Lower leg skin (tissue), 4 donors: Measurements from ENCODE around the gene FOXA2. TPM values are rescaled to one million over a fixed set of nuclear protein-coding genes. Genes with fewer than 3 reads are reported as not detected.

Experiments
- DNase-seq, 2 donors: peaks; one replicate each; pipeline ENCODE4 v3.0.0-alpha.2; 2019; ENCODE audit warnings: low spot score in 2 of 2
- H3K4me3 ChIP-seq: fragments of 200-600 bp; sonication (generic); 2 replicates; pipeline ENCODE4 v1.5.1; 2017; ENCODE audit warnings: mild to moderate bottlenecking, low read depth; ENCODE audit not compliant: poor library complexity, severe bottlenecking
- POLR2A ChIP-seq, 2 donors: fragments of 450-650 bp; IDR thresholded peaks; one replicate each; pipeline ENCODE4 v1.6.1; 2016 to 2017; ENCODE audit warnings: antibody characterized with exemption in 2 of 2, mild to moderate bottlenecking in 1 of 2, moderate library complexity in 1 of 2
- WGBS, 2 donors: methylation state at CpG; one replicate each; pipeline ENCODE4 v1.1.5; 2018; 5-methylcytosine and 5-hydroxymethylcytosine counted together
- intact Hi-C: fragments of 100-400 bp; cut with DNase I; formaldehyde crosslinking; loops from one replicate; pipeline ENCODE4 v1.15.0; 2023; ENCODE audit warnings: low total_unique reads
- total RNA-seq, 4 donors: library from RNA; depleted of rRNA; stranded (reverse); fragments of >200 nt; gene quantifications; one replicate each; pipeline ENCODE4 v1.1.0, GENCODE V29; 2016
- TF ChIP-seq, protein P1 (sequence below), 3 donors: fragments of 450-650 bp; IDR thresholded peaks; one replicate each; pipeline ENCODE4 v1.5.1; 2016; ENCODE audit warnings: antibody characterized with exemption in 3 of 3, mild to moderate bottlenecking in 3 of 3, moderate library complexity in 2 of 3

FOXA2 gene
- total RNA-seq, 4 donors from 2014 or later, result not detected

DNA sequence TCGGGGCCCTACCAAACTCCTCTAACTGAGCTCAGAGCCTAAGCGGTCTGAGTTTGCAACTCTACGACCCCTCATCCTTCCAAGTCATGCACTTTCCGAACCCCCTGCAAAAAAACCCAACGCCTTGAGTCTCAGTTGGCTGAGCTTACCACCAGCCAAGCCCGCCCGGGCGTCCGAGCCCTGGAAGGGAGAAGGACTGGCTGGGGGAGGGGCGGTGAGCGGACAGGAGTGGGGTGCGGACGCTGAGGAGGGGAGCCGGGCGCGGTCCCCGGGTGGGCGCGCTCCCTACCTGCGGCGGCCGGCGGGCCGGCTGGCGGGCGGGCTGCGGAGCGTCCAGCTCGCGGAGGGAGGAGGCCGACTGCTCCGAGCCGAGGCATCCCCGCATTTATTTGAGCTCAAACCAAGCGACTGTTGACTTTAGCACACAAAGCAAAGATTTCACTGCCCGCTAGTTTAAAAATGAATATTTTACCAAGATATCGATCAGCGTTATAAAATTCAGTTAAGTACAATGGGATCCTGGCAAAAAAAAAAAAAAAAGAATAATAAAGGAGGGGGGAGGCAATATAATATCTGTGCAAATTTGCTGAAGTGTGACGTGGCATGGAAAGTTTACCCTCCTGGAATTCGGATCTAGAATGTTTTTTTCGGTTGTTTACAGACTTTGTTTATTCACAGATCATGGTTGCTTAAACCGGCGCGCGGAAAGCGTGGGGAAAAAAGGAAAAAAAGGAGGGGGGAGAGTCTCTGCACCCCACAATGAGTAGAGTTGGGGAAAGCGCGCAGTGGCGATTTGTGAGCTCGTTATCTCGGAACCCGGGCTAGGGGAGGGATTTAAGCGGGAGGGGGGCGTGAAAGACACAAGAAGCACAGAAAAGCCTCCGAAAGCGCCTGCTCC lies 5.9 kb downstream of the FOXA2 start:
- no peak overlapping the region for H3K4me3 ChIP-seq
- intact Hi-C loops, result no loop called here
- 4 to 5% methylated on average over 46 to 55 of the region's 56 CpGs for WGBS, 2 donors
- DNase-seq, result no peak
- TF ChIP-seq POLR2A (IDR thresholded peaks at IDR 0.05), result no peak
- TF ChIP-seq, protein P1, sequence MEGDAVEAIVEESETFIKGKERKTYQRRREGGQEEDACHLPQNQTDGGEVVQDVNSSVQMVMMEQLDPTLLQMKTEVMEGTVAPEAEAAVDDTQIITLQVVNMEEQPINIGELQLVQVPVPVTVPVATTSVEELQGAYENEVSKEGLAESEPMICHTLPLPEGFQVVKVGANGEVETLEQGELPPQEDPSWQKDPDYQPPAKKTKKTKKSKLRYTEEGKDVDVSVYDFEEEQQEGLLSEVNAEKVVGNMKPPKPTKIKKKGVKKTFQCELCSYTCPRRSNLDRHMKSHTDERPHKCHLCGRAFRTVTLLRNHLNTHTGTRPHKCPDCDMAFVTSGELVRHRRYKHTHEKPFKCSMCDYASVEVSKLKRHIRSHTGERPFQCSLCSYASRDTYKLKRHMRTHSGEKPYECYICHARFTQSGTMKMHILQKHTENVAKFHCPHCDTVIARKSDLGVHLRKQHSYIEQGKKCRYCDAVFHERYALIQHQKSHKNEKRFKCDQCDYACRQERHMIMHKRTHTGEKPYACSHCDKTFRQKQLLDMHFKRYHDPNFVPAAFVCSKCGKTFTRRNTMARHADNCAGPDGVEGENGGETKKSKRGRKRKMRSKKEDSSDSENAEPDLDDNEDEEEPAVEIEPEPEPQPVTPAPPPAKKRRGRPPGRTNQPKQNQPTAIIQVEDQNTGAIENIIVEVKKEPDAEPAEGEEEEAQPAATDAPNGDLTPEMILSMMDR (IDR thresholded peaks at IDR 0.05), result no peak

DNA sequence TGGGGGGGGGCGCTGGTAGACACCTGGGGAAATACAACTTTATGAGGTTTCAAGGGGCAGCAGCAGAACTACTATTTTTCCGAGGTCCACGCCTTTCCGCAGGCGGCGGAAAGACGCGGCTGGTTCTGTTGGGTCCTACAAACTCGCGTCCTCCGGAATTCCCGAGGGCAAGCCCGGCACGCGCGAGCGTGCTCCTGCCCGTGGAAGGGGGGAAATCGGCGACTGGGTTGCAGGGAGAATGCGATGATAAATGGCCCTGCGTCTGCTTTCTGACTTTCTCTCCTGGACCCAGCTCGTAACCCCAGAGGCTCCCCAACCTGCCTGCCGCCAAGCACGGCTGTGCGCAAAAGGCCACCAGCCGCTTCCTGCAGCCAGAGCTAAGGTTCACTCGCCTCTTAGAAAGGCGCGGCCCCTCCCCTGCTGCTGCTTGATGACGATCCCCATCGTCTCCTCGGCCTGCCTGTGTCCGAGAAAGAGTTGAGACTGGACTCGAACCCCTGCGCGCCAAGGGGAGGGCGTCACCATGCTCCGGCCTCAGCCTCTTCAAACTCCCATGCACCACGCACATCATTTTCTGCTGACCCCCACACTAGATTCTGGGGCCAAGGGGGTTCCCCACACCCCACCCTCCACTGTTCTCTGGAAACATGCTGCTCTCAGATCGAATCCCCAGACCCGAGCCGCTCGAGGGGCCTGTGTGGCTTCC lies 6.7 kb downstream of the FOXA2 start:
- TF ChIP-seq POLR2A (IDR thresholded peaks at IDR 0.05), result no peak
- TF ChIP-seq, protein P1 (IDR thresholded peaks at IDR 0.05), result no peak
- DNase-seq, result no peak
- intact Hi-C loops, result no loop called here
- WGBS, 2 donors, result 1 to 4% methylated on average over 39 to 44 of the region's 44 CpGs
- no peak overlapping the region for H3K4me3 ChIP-seq

DNA sequence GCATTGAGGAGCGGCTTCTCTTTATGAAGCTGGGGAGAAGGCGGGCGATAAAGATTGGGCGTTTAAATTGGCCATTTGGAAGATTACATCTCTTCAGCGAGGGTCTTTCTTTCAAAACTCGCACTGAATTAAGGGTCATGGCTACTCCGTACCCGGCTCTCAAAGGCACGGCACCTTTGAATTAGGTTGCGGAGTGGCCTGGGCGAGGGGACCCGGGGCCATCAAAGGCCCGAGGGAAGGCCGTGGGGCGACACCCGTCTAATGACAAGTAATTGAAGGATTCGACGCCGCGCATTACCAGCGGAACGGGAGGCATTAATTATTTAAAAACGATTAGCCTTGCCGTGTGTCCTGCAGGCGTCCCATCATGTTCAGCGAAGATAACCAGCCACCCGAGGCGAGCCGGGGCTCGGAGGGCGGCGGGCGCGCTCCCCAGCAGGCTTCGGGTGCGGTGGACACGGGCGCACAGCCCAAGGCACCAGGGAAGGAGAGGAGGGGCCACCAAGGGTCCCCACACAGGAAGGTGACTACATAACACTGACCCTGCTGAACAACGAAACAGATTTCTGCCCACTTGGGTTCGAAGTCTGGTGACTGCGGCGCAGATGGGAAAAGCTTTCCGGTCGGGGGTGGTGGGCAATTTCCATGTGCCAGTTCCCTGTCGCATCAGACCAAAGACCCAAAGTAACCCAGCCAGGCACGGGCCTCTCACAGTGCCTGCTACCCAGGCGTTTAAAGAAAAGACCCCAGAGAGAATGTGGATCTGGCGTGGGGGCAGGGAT lies 7.4 kb downstream of the FOXA2 start:
- no peak overlapping the region for H3K4me3 ChIP-seq
- no peak for TF ChIP-seq POLR2A (IDR thresholded peaks at IDR 0.05)
- TF ChIP-seq, protein P1 (IDR thresholded peaks at IDR 0.05), result no peak
- 5 to 6% methylated on average over 41 to 48 of the region's 48 CpGs for WGBS, 2 donors

DNA sequence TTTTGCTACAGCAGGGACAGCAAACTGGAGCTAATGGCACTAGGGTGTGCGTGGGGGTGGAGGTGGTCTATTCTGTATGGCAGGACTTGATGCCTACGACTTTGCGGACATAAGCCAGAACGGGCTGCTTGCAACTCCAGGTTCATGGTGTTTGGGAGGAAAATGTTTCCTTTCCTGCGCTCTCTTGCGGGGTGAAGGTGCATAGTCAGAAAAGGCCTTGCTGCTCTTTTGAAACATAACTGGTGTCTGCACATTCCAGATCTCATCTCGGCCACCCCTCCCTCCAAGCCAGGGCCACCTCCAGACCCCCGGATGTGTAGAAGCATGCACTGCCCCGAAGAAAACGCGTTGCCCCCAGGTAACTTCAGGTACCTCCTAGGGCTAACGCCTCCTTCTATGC lies 8.1 kb downstream of the FOXA2 start:
- DNase-seq, result no peak
- intact Hi-C loops, result no loop called here
- 16 to 30% methylated on average over 12 of the region's 12 CpGs for WGBS, 2 donors
- TF ChIP-seq, protein P1 (IDR thresholded peaks at IDR 0.05), result no peak
- TF ChIP-seq POLR2A (IDR thresholded peaks at IDR 0.05), result no peak
- H3K4me3 ChIP-seq, result no peak overlapping the region

More for the DNA sequence above, 7.4 kb downstream of the FOXA2 start:
- DNase-seq, result no peak
- intact Hi-C loops, result no loop called here

DNA sequence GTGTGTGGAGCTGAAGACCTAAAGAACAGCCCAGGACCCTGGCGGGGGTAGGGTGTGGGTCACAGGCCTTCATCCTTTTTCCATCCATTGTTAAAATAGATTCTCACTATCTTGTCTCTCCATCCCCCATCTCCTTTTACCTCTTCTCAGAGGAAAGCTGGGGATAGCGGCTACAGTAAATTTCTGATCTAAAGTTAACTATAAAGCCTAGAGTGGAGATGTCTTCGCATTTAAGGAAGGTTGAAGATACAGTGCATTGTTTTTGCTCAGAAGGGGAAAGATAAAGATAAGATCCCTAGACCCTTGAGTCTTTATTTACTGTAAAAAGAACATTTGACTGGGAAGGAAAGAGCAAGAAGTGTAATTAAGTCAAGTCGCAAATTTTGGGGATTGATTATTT lies 8.6 kb downstream of the FOXA2 start:
- 43% methylated on average over 4 of the region's 4 CpGs for WGBS, 2 donors
- DNase-seq, result no peak
- no peak overlapping the region for H3K4me3 ChIP-seq
- intact Hi-C loops, result no loop called here
- TF ChIP-seq, protein P1 (IDR thresholded peaks at IDR 0.05), result no peak
- TF ChIP-seq POLR2A (IDR thresholded peaks at IDR 0.05), result no peak
